H1 (cell line): ENCODE data around the gene NEURL1B. TPM values are rescaled to one million over a fixed set of nuclear protein-coding genes. Genes with fewer than 3 reads are reported as not detected.

Source experiments
- CHD1 ChIP-seq: IDR thresholded peaks from 2 replicates; pipeline ENCODE4 v1.6.1; 2012; ENCODE audit warnings: low read depth, low read length, improper control_type of control experiment
- CHD7 ChIP-seq: fragments of 300-600 bp; sonication (generic); IDR thresholded peaks from 2 replicates; pipeline ENCODE4 v1.7.1; 2012; ENCODE audit warnings: low read length, moderate library complexity, mild to moderate bottlenecking, inconsistent platforms; ENCODE audit not compliant: insufficient replicate concordance
- EZH2 ChIP-seq: fragments of 200-600 bp; sonication (generic); IDR thresholded peaks from 2 replicates; pipeline ENCODE4 v1.7.1; 2012; ENCODE audit warnings: low read depth, mild to moderate bottlenecking, moderate library complexity, low read length, inconsistent platforms; ENCODE audit not compliant: severe bottlenecking
- KDM1A ChIP-seq: fragments of 200-600, 300-600 bp; sonication (generic); IDR thresholded peaks from 2 replicates; pipeline ENCODE4 v1.7.1; 2016; ENCODE audit warnings: mild to moderate bottlenecking, low read length, borderline replicate concordance
- POLR2A ChIP-seq, 2 experiments: IDR thresholded peaks; 1 replicate in 1 of 2; 2 replicates in 1 of 2; pipeline ENCODE4 v1.6.1; 2011; ENCODE audit warnings: low read depth in 2 of 2, low read length in 2 of 2, mild to moderate bottlenecking in 2 of 2; ENCODE audit errors: control extremely low read depth in 1 of 2
- RAD21 ChIP-seq, 2 experiments: IDR thresholded peaks in 1 of 2; conservative IDR thresholded peaks in 1 of 2; 2 replicates each; pipeline ENCODE4 v1.6.1; 2011; ENCODE audit warnings: low read depth in 2 of 2, low read length in 2 of 2, improper control_type of control experiment in 1 of 2, inconsistent platforms in 1 of 2, mild to moderate bottlenecking in 1 of 2, moderate library complexity in 1 of 2
- RXRA ChIP-seq: IDR thresholded peaks from 2 replicates; pipeline ENCODE4 v1.6.1; 2011; ENCODE audit warnings: low read depth, mild to moderate bottlenecking, low read length, moderate library complexity; ENCODE audit not compliant: insufficient read depth
- polyA plus RNA-seq, 7 experiments: library from polyadenylated mRNA; depleted of rRNA in 3 of 7; stranded (reverse) in 5 of 7; unstranded in 2 of 7; fragments of >200 nt in 5 of 7; fragments of 200-250 nt in 2 of 7; gene quantifications; 1 replicate in 5 of 7; 2 replicates in 1 of 7; 4 replicates in 1 of 7; pipeline versions ENCODE4 v1.2.1 to v1.2.3, GENCODE V29; 2011 to 2013; ENCODE audit warnings: missing spikeins in 2 of 7, mixed read lengths in 2 of 7
- total RNA-seq: library from RNA; stranded (reverse); fragmentation: NEBNext Ultra II Directional; extraction: Animal tissue kit (Norgen Biotek cat#: 25700); gene quantifications from 2 replicates; pipeline ENCODE4 v1.2.1, GENCODE V29; 2021

NEURL1B gene
- total and polyA plus RNA-seq, 2 of the 8 experiments (the other 6 are each of a cell fraction or from before 2014, with no cell fraction given): 3.3 to 6.1 TPM

GRCh38 chr5:172699999-172700364, 58.9 kb downstream of the NEURL1B start (continued):
- no peak for TF ChIP-seq CHD7
- no peak for TF ChIP-seq KDM1A
- TF ChIP-seq RXRA: no peak
- no peak for TF ChIP-seq RAD21 (IDR thresholded peaks at IDR 0.05 in 1 of 2, conservative IDR thresholded peaks at IDR 0.05 in 1 of 2; ENCODE audit: low read depth in 2 of 2, low read length in 2 of 2)
- TF ChIP-seq CHD1: no peak
- TF ChIP-seq EZH2: no peak
- no peak for TF ChIP-seq POLR2A (IDR thresholded peaks at IDR 0.05; ENCODE audit: control extremely low read depth in 1 of 2, low read depth in 2 of 2, low read length in 2 of 2)
